ENCODE results near the gene APAF1.

The APAF1 gene

GRCh38 chr12:98656289-98657101, 11.4 kb downstream of the APAF1 start:
- DNase-seq (ENCODE audit: low read depth in 2 of 2) = no peak

DNA sequence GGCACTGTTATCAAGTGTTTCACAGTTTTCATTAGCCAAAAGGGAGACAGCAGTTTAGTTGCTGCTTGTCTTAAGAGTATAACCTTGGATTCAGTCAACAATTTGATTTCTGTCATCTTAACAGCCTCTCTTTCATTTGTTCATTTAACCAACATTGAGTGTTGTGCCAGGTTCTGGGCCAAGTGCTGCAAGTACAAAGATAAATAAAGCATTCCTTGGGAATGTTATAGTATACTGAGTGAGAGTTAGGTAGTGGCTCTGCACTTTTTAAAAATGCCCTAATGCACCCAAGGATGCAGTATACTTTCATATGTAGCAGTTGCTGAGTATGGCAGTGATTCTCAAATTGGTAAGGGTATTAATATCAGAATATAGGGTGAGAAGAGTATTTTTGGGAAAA, 15.4 kb downstream of the APAF1 start:
- DNase-seq (ENCODE audit: low read depth in 2 of 2) = no peak

- DNase-seq (ENCODE audit: low read depth in 2 of 2) = no peak
These were observed 24.7 kb downstream of the APAF1 start for GRCh38 chr12:98669751-98670150.

GRCh38 chr12:98671459-98671858, 26.4 kb downstream of the APAF1 start:
- no peak for DNase-seq (ENCODE audit: low read depth in 2 of 2)

- DNase-seq (ENCODE audit: low read depth in 2 of 2) = no peak
These were observed 29.8 kb downstream of the APAF1 start for GRCh38 chr12:98674841-98675240.

- DNase-seq (ENCODE audit: low read depth in 2 of 2) = no peak
These were observed 33.3 kb downstream of the APAF1 start for GRCh38 chr12:98678236-98678945.

GRCh38 chr12:98678946-98679610, 34.0 kb downstream of the APAF1 start:
- DNase-seq (ENCODE audit: low read depth in 2 of 2) = no peak

DNA sequence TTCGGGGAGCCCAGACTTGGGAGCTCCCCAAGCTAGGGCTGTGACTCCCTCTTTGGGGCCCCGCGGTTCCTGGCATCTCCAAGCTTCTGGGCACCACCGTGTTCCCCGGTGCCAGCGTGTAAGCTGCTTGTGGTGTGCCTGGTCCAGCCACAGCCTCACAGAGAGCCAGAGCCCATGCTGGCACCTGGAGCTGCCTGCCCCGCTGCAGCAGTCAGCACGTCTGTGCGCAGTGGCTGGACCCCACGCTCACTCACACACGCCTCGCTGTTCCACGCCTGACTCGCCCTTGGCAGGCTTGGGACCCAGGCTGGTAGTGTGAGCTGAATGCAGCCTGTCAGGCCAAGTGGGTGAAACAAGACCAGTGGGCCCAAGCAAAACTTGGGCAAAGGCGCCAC, 34.5 kb downstream of the APAF1 start:
- no peak for DNase-seq (ENCODE audit: low read depth in 2 of 2)

DNA sequence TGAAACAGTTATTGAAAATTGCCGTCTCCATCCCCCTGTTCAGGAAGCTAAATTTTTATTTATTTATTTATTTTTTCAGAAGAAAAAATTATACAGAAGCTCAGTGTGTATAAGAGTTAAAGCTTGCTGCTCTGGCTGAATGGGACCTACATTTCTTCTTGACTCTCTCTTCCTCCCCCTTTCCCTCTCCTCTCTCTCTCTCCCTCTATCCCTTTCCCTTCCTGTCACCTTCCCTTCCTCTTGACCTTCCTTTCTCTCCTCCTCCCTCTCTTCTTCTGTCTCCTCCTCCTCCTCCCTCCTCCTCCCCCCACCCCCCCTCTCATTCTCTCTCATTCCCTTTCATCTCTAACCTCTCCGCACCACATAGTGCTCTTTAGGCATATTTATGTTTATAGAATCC, 39.1 kb downstream of the APAF1 start:
- DNase-seq (ENCODE audit: low read depth in 2 of 2) = no peak

DNA sequence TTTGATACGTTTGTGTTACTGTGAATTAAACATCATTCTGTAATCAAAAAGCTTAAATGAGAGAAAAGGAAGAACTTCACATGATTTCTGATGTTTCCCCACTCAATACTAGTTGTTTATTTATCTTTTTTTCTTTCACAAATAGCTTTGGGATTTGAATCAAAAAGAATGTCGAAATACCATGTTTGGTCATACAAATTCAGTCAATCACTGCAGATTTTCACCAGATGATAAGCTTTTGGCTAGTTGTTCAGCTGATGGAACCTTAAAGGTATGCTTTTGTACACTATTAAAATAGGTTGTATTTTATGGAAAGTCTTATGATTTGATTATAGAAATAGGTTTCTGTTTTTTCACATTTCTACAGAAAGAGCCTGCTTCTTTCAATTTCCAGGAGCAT, 41.5 kb downstream of the APAF1 start:
- DNase-seq (ENCODE audit: low read depth in 2 of 2) = no peak

GRCh38 chr12:98691351-98691750, 46.3 kb downstream of the APAF1 start:
- DNase-seq (ENCODE audit: low read depth in 2 of 2) = no peak

DNA sequence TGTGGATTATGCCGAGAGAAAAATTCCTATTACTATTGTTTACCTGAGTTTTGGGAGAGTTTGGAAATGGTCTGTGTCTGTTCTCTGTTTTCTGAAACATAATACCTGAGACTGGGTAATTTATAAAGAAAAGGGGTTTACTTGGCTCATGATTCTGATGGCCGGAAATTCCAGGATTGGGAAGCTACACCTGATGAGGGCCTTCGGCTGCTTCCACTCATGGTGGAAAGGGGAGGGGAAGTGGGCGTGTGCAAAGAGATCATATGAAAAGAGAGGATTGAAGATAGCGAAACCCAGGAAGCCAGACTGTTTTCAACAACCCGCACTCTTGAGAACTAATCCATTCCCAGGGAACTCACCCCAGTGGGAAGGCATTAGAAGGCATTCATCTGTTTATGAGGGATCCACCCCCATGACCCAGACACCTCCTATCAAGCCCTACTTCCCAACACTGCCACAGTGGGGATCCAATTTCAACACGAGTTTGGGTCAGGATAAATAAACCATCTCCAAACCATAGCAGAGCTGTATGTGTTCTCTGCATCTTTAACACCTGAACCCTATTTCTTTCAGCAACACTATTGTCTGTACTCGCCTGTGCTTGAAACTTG, 51.1 kb downstream of the APAF1 start:
- no peak for DNase-seq (ENCODE audit: low read depth in 2 of 2)

DNA sequence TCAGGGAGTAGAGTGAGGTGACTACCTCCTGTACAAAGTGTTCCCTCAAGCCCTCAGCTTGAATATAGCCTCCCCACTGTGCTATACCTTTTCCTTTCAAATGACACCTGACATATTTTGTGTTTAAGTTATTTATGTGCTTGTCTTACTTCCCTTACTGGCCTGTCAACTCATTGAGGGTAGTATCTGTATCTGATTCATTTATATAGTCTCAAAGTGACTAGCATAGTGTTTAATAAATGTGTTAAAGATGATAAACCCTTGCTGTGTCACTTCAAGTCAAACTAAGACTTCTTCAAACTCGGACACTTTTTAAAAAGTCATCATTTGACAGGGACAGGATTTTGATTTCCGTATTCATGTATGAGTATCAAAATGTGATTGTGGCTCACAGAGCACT, 52.1 kb downstream of the APAF1 start:
- DNase-seq (ENCODE audit: low read depth in 2 of 2) = no peak

DNA sequence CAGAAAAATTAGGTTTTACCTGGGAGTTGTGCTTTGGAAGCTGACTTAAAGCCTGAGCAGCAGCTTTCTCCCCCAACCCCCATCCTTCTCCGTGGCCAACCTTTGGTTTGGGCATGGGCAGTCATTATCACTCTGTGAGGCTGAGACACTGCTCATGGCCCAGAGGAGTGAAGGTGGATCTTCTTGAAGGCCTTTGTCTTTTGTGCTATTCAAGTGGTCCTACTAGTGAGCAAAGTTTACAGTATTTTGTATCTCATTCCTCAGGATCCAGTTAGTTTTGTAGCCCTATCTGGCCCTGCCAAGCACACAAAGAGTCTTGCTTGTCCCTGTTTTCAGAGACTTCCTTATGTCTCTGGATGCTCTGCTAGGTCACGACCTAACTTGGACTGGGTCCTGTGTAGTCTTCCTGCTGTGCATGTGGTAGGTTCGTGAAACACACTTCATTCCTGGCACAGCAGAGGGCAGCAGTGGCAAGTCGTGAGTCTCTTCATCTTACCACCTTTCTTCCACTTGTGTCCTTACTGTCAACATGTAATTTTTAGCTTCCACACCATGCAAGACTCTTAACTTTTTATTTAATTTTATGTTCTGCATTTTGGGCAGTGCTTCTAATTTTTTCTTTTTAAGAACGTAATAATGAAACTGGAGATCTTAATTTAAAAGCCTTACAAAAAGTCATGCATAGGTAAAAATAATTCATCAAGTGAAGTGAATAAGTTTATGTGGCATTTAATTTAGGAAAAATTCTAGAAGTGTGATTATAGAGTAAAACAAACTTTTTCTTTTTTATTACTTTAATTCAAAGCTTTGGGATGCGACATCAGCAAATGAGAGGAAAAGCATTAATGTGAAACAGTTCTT, 53.7 kb downstream of the APAF1 start:
- peak; percentile 19 to 26 for DNase-seq (ENCODE audit: low read depth in 2 of 2)

GRCh38 chr12:98699586-98699985, 54.5 kb downstream of the APAF1 start:
- DNase-seq (ENCODE audit: low read depth in 2 of 2) = no peak

DNA sequence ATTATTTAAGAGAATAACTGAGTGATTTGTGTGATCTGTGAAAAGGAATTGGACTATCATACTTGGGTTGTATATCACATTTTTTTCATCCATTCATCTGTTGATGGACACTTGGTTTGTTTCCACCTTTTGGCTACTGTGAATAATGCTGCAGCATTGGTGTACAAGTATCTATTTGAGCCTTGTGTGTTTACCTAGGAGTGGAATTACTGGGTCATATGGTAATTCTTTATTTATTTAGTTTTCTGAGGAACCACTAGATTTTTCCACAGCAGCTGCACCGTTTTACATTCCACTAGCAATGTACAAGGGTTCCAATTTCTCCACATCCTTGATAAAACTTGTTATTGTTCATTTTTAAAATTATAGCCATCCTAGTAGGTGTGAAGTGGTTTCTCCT, 56.1 kb downstream of the APAF1 start:
- no peak for DNase-seq (ENCODE audit: low read depth in 2 of 2)

GRCh38 chr12:98709022-98709421, 63.9 kb downstream of the APAF1 start:
- no peak for DNase-seq (ENCODE audit: low read depth in 2 of 2)

GRCh38 chr12:98714426-98714825, 69.3 kb downstream of the APAF1 start:
- DNase-seq (ENCODE audit: low read depth in 2 of 2) = no peak

- no peak for DNase-seq (ENCODE audit: low read depth in 2 of 2)
These were observed 74.7 kb downstream of the APAF1 start for GRCh38 chr12:98719515-98720504.

GRCh38 chr12:98721204-98721702, 76.2 kb downstream of the APAF1 start:
- DNase-seq (ENCODE audit: low read depth in 2 of 2) = no peak
